Endothelial cell of umbilical vein (primary cell): Measurements from ENCODE around the gene OR52L1. TPM values are rescaled to one million over a fixed set of nuclear protein-coding genes. Genes with fewer than 3 reads are reported as not detected.

Experiments used
- BruUV-seq: library from RNA; stranded (reverse); fragments of 400-500 nt; replicated peaks from 2 replicates; lab custom pipeline; 2021; lab: Mats Ljungman, UMichigan
- CTCF ChIA-PET: fragments of 300-600, 350-600 bp; sonication (Branson Sonifier 250); formaldehyde crosslinking; loops from one replicate; lab custom pipeline; 2021; ENCODE audit warnings: antibody characterized with exemption, inconsistent platforms; lab: Charles Lee
- POLR2A ChIA-PET: fragments of 300-600, 350-600 bp; sonication (Branson Sonifier 250); formaldehyde crosslinking; loops from one replicate; lab custom pipeline; 2021; ENCODE audit warnings: antibody characterized with exemption, inconsistent platforms; lab: Charles Lee
- DNase-seq: peaks from one replicate; pipeline ENCODE4 v3.0.0-alpha.2; 2011; ENCODE audit warnings: low read depth, low spot score
- FAIRE-seq: peaks from 2 replicates; lab custom pipeline; 2011; peaks lifted over from hg19 to GRCh38; lab: Jason Lieb, UNC
- H2AFZ ChIP-seq: 2 replicates; pipeline ENCODE4 v1.6.0; 2012; ENCODE audit warnings: low read depth, low read length, control low read depth, inconsistent platforms
- H3K27ac ChIP-seq: 2 replicates; pipeline ENCODE4 v1.5.1; 2011; ENCODE audit warnings: low read depth, mild to moderate bottlenecking, control low read depth, low read length, moderate library complexity; ENCODE audit not compliant: insufficient read depth
- H3K27me3 ChIP-seq, 2 experiments: 2 replicates each; pipeline versions ENCODE4 v1.6.0 to v1.6.1; 2011; ENCODE audit warnings: low read length in 2 of 2, mixed read lengths in 1 of 2; ENCODE audit not compliant: control insufficient read depth in 2 of 2, insufficient read depth in 2 of 2
- H3K36me3 ChIP-seq, 2 experiments: 2 replicates in 1 of 2; 3 replicates in 1 of 2; pipeline ENCODE4 v1.5.1; 2011; ENCODE audit warnings: low read length in 2 of 2, mild to moderate bottlenecking in 1 of 2, moderate library complexity in 1 of 2; ENCODE audit not compliant: control insufficient read depth in 2 of 2, insufficient read depth in 2 of 2; ENCODE audit errors: extremely low read depth in 1 of 2
- H3K4me1 ChIP-seq: 3 replicates; pipeline ENCODE4 v1.5.1; 2011; ENCODE audit warnings: mild to moderate bottlenecking, low read length; ENCODE audit not compliant: control insufficient read depth, insufficient read depth; ENCODE audit errors: extremely low read depth
- H3K4me2 ChIP-seq: 2 replicates; pipeline ENCODE4 v1.6.1; 2011; ENCODE audit warnings: low read length, control low read depth, mixed read lengths; ENCODE audit not compliant: insufficient read depth
- H3K4me3 ChIP-seq, 3 experiments: fragments of 200-600 bp in 1 of 3; sonication (generic), shearing (Covaris generic) in 1 of 3; replicated peaks in 1 of 3; 2 replicates each; pipeline ENCODE4 v1.5.1; 2011 to 2016; ENCODE audit warnings: control low read depth in 3 of 3, low read length in 3 of 3, mild to moderate bottlenecking in 2 of 3, inconsistent platforms in 1 of 3, low read depth in 1 of 3, moderate library complexity in 1 of 3; ENCODE audit not compliant: insufficient read depth in 1 of 3
- H3K79me2 ChIP-seq: 2 replicates; pipeline ENCODE4 v1.6.0; 2012; ENCODE audit warnings: low read length, inconsistent platforms; ENCODE audit not compliant: control insufficient read depth, insufficient read depth
- H3K9ac ChIP-seq: replicated peaks from 2 replicates; pipeline ENCODE3; 2011; ENCODE audit warnings: low read length, control low read depth; ENCODE audit not compliant: insufficient read depth; ENCODE audit errors: extremely low read depth
- H3K9me1 ChIP-seq: replicated peaks from 3 replicates; pipeline ENCODE4 v1.6.0; 2011; ENCODE audit warnings: mild to moderate bottlenecking, low read length; ENCODE audit not compliant: control insufficient read depth, insufficient read depth; ENCODE audit errors: extremely low read depth
- H3K9me3 ChIP-seq: replicated peaks from 2 replicates; pipeline ENCODE4 v1.5.1; 2012; ENCODE audit warnings: low read length, inconsistent platforms; ENCODE audit not compliant: control insufficient read depth, insufficient read depth
- H4K20me1 ChIP-seq: replicated peaks from 2 replicates; pipeline ENCODE3; 2011; ENCODE audit warnings: mild to moderate bottlenecking, low read length; ENCODE audit not compliant: control insufficient read depth, insufficient read depth; ENCODE audit errors: extremely low read depth
- CTCF ChIP-seq, 2 donors: IDR thresholded peaks; 1 replicate in 1 of 2; 2 replicates in 1 of 2; pipeline ENCODE4 v1.5.1; 2011; ENCODE audit warnings: low read length in 2 of 2, mild to moderate bottlenecking in 2 of 2, moderate library complexity in 2 of 2, control low read depth in 1 of 2, inconsistent platforms in 1 of 2, low read depth in 1 of 2; ENCODE audit not compliant: insufficient read depth in 1 of 2; ENCODE audit errors: extremely low read depth in 1 of 2
- EZH2 ChIP-seq: IDR thresholded peaks from 2 replicates; pipeline ENCODE4 v1.6.1; 2012; ENCODE audit warnings: borderline replicate concordance, low read depth, mild to moderate bottlenecking, moderate library complexity, low read length, inconsistent platforms; ENCODE audit not compliant: severe bottlenecking
- FOS ChIP-seq: IDR thresholded peaks from 2 replicates; pipeline ENCODE4 v1.6.1; 2011; ENCODE audit warnings: mild to moderate bottlenecking, low read length, moderate library complexity, borderline replicate concordance; ENCODE audit not compliant: insufficient read depth
- MAX ChIP-seq: IDR thresholded peaks from 2 replicates; pipeline ENCODE4 v1.6.1; 2011; ENCODE audit not compliant: insufficient read depth, insufficient read length
- MYC ChIP-seq: IDR thresholded peaks from one replicate; pipeline ENCODE4 v1.6.1; 2011; ENCODE audit warnings: mild to moderate bottlenecking, low read depth, low read length
- POLR2A ChIP-seq: IDR thresholded peaks from 2 replicates; pipeline ENCODE4 v1.6.1; 2012; ENCODE audit warnings: low read depth, mild to moderate bottlenecking, control low read depth, low read length
- dilution Hi-C: fragments of 300-500 bp; cut with MboI; formaldehyde crosslinking; loops from one replicate; pipeline ENCODE4 v1.15.0; 2019; ENCODE audit warnings: low sequenced_read_pairs; ENCODE audit not compliant: extremely low pct_ligation_motif_present
- intact Hi-C: fragments of 100-400 bp; cut with micrococcal nuclease; formaldehyde crosslinking; loops from one replicate; pipeline ENCODE4 v1.10.0; 2022
- polyA plus RNA-seq, 4 experiments: library from polyadenylated mRNA; depleted of rRNA in 3 of 4; stranded (reverse) in 3 of 4; unstranded in 1 of 4; fragments of >200 nt; gene quantifications; 2 replicates each; pipeline versions ENCODE4 v1.2.1 to v1.2.3, GENCODE V29; 2011 to 2012; ENCODE audit warnings: missing spikeins in 1 of 4
- total RNA-seq: library from RNA; stranded (reverse); gene quantifications from 2 replicates; pipeline ENCODE4 v1.2.3, GENCODE V29; 2021

The OR52L1 gene
- total and polyA plus RNA-seq, 2 donors (not counting 3 experiments of a cell fraction or from before 2014, with no cell fraction given), result 0.07 TPM; not detected in 1

- ChIA-PET CTCF (no interaction called here), POLR2A (no interaction called here)
- H3K9me3 ChIP-seq, result no peaks in the 10 kb centered on the region
- H2AFZ ChIP-seq, result no peak within 1 kb of the TSS
- no TSS peak for BruUV-seq
- H3K9me1 ChIP-seq, result no peaks in the 10 kb centered on the region
- no peak within 1 kb of the TSS for H3K9ac ChIP-seq
- no peaks in the 10 kb centered on the region for H3K4me1 ChIP-seq
- H4K20me1 ChIP-seq, result no peaks in the 10 kb centered on the region
- intact Hi-C loops, result no loop called here
- no peak within 1 kb of the TSS for H3K4me3 ChIP-seq
- H3K79me2 ChIP-seq, result no peaks in the 10 kb centered on the region
- TF ChIP-seq MYC, result no peak
- TF ChIP-seq POLR2A, result no peak
- no peak within 1 kb of the TSS for H3K4me2 ChIP-seq
- no peak for DNase-seq
- FAIRE-seq, result no peak
- dilution Hi-C loops, result no loop called here
- H3K27ac ChIP-seq, result no peak within 1 kb of the TSS
- no peaks in the 10 kb centered on the region for H3K36me3 ChIP-seq
- no peaks in the 10 kb centered on the region for H3K27me3 ChIP-seq
Measured at GRCh38 chr11:5941951-5942350, 44.8 kb downstream of the OR52L1 start, which contains the start of gene OR56A3. Gene OR56A3 (plus strand): TSS chr11:5942251. CDS start chr11:5947347, 5,096 bp downstream.

- Histone ChIP-seq H3K4me3 (no peak overlapping the region), H3K9me3 (no peaks in the 10 kb centered on the region), H3K79me2 (no peaks in the 10 kb centered on the region), H2AFZ (no peak overlapping the region), H3K27ac (no peak overlapping the region), H4K20me1 (no peaks in the 10 kb centered on the region), H3K4me2 (no peak overlapping the region), H3K27me3 (no peaks in the 10 kb centered on the region), H3K9ac (no peak overlapping the region), H3K4me1 (no peaks in the 10 kb centered on the region), H3K36me3 (no peaks in the 10 kb centered on the region), H3K9me1 (no peaks in the 10 kb centered on the region)
- BruUV-seq, result no TSS peak
- CTCF ChIA-PET, result interaction anchor here (0.8 kb wide), 1 partner anchor 14 kb away, joined by 3 read pairs; no protein-coding TSS in a partner anchor
- POLR2A ChIA-PET, result no interaction called here
- FAIRE-seq (no peak), DNase-seq (no peak)
- intact Hi-C loops (no loop called here), dilution Hi-C loops (no loop called here)
- TF ChIP-seq CTCF (IDR thresholded peaks at IDR 0.05; ENCODE audit: extremely low read depth in 1 of 2, insufficient read depth in 1 of 2, low read depth in 1 of 2, low read length in 2 of 2) (no peak), FOS (no peak), POLR2A (no peak), MAX (no peak), MYC (no peak), EZH2 (no peak)
Measured at GRCh38 chr11:5940748-5941147, 46.0 kb downstream of the OR52L1 start.
